Endodermal cell (in vitro differentiated cells): ENCODE results near the gene NUP50. TPM values are rescaled to one million over a fixed set of nuclear protein-coding genes. Genes with fewer than 3 reads are reported as not detected.

Experiments
- DNase-seq: peaks from one replicate; pipeline ENCODE4 v3.0.0-alpha.2; 2017
- H3K27ac ChIP-seq: 2 replicates; pipeline ENCODE4 v1.5.1; 2013; ENCODE audit warnings: mild to moderate bottlenecking, low read depth, low read length, moderate library complexity
- H3K27me3 ChIP-seq: 2 replicates; pipeline ENCODE4 v1.6.1; 2013; ENCODE audit warnings: mild to moderate bottlenecking, low read length, moderate library complexity; ENCODE audit not compliant: insufficient read depth, control insufficient read depth, poor library complexity, severe bottlenecking
- H3K36me3 ChIP-seq: 2 replicates; pipeline ENCODE4 v1.7.0; 2013; ENCODE audit warnings: mild to moderate bottlenecking, low read length, moderate library complexity; ENCODE audit not compliant: control insufficient read depth, insufficient read depth
- H3K4me1 ChIP-seq: one replicate; pipeline ENCODE4 v1.7.0; 2013; ENCODE audit warnings: low read length; ENCODE audit not compliant: control insufficient read depth, insufficient read depth
- H3K4me3 ChIP-seq: 2 replicates; pipeline ENCODE4 v1.5.1; 2013; ENCODE audit warnings: mild to moderate bottlenecking, low read length, moderate library complexity
- H3K9ac ChIP-seq: 2 replicates; pipeline ENCODE4 v1.6.1; 2013; ENCODE audit warnings: mild to moderate bottlenecking, low read length, moderate library complexity; ENCODE audit not compliant: poor library complexity, severe bottlenecking; ENCODE audit errors: extremely low read depth
- H3K9me3 ChIP-seq: 2 replicates; pipeline ENCODE4 v1.6.1; 2013; ENCODE audit warnings: mild to moderate bottlenecking, low read length, moderate library complexity; ENCODE audit not compliant: control insufficient read depth
- H3K27ac Mint-ChIP-seq: 2 replicates; pipeline ENCODE4 v1.8.0; 2020; ENCODE audit warnings: mixed read lengths
- H3K27me3 Mint-ChIP-seq: 2 replicates; pipeline ENCODE4 v1.8.0; 2021; ENCODE audit warnings: mild to moderate bottlenecking, mixed read lengths; ENCODE audit not compliant: insufficient read depth
- H3K36me3 Mint-ChIP-seq: 2 replicates; pipeline ENCODE4 v1.8.0; 2020; ENCODE audit warnings: low read depth, mixed read lengths
- H3K4me1 Mint-ChIP-seq: 2 replicates; pipeline ENCODE4 v1.8.0; 2020; ENCODE audit warnings: mixed read lengths
- H3K4me3 Mint-ChIP-seq: 2 replicates; pipeline ENCODE4 v1.8.0; 2020; ENCODE audit warnings: mild to moderate bottlenecking, moderate library complexity, mixed read lengths
- H3K9me3 Mint-ChIP-seq: 2 replicates; pipeline ENCODE4 v1.8.0; 2020; ENCODE audit warnings: mild to moderate bottlenecking, mixed read lengths
- WGBS, 2 experiments: methylation state at CpG; one replicate each; pipeline versions ENCODE4 v1.1.5 to v1.1.7; 2013; ENCODE audit warnings: missing lambda C conversion rate in 2 of 2, mixed read lengths in 1 of 2; ENCODE audit not compliant: insufficient coverage in 1 of 2, insufficient read length in 1 of 2; 5-methylcytosine and 5-hydroxymethylcytosine counted together
- long read RNA-seq, 4 experiments: library from polyadenylated mRNA in 2 of 4; library from RNA in 1 of 4; library from capped mRNA in 1 of 4; stranded (forward) in 3 of 4; unstranded in 1 of 4; transcript quantifications; one replicate each; pipeline ENCODE4 v2.0.0, GENCODE V29; 2020 to 2021; ENCODE audit warnings: inconsistent platforms in 1 of 4
- polyA plus RNA-seq, 2 experiments: library from polyadenylated mRNA; stranded (reverse); fragments of 50-300 nt; gene quantifications; one replicate each; pipeline ENCODE4 v1.2.3, GENCODE V29; 2013
- total RNA-seq, 2 donors: library from RNA; stranded (reverse); fragmentation: NEBNext Ultra II Directional in 1 of 2; extraction: Animal tissue kit (Norgen Biotek cat#: 25700) in 1 of 2; gene quantifications; 2 replicates in 1 of 2; 3 replicates in 1 of 2; pipeline ENCODE4 v1.2.1, GENCODE V29; 2021
- TF ChIP-seq, protein P1 (sequence below): fragments of 200-600 bp; sonication (generic); conservative IDR thresholded peaks from 2 replicates; pipeline ENCODE4 v1.5.0; 2021; ENCODE audit warnings: antibody characterized with exemption, mild to moderate bottlenecking

The NUP50 gene
- total RNA-seq, result 100 to 1,000 TPM; 101 to 115 TPM
- 55.1 TPM for polyA plus RNA-seq (2013, experiment 1 of 2)
- polyA plus RNA-seq (2013, experiment 2 of 2), result 52.5 TPM
- long read RNA-seq, experiment 1, full-length matches to known transcripts, result 5 of 32 reads
- long read RNA-seq, experiment 1, partial matches to known transcripts, result 5 of 32 reads
- long read RNA-seq, experiment 1, other reads (novel, unspliced or antisense), result 22 of 32 reads
- long read RNA-seq, experiment 2, full-length matches to known transcripts, result 151 of 209 reads
- long read RNA-seq, experiment 2, partial matches to known transcripts, result 17 of 209 reads
- long read RNA-seq, experiment 2, other reads (novel, unspliced or antisense), result 41 of 209 reads
- long read RNA-seq, experiment 3, full-length matches to known transcripts, result 405 of 522 reads
- long read RNA-seq, experiment 3, partial matches to known transcripts, result 27 of 522 reads
- long read RNA-seq, experiment 3, other reads (novel, unspliced or antisense), result 90 of 522 reads
- long read RNA-seq, experiment 4, full-length matches to known transcripts, result 1 of 6 reads
- long read RNA-seq, experiment 4, partial matches to known transcripts, result 3 of 6 reads
- long read RNA-seq, experiment 4, other reads (novel, unspliced or antisense), result 2 of 6 reads

GRCh38 chr22:45163451-45164269, at the start of gene NUP50:
Gene NUP50, plus strand, starts transcription at chr22:45163925. Its CDS starts 4,253 bp downstream, at chr22:45168178.
- Histone ChIP-seq H3K9ac (peak within 1 kb of the TSS; percentile 90), H3K4me1 (peaks cover 14% of the 10 kb centered on the region), H3K9me3 (no peaks in the 10 kb centered on the region), H3K27me3 (no peaks in the 10 kb centered on the region), H3K27ac (peak within 1 kb of the TSS; percentile 58), H3K4me3 (peak within 1 kb of the TSS; percentile 97), H3K36me3 (peaks cover 36% of the 10 kb centered on the region)
- Mint-ChIP-seq H3K36me3 (peaks cover 20% of the 10 kb centered on the region), H3K27me3 (no peaks in the 10 kb centered on the region), H3K4me1 (peaks cover 46% of the 10 kb centered on the region), H3K4me3 (peak within 1 kb of the TSS; percentile 88), H3K9me3 (no peaks in the 10 kb centered on the region), H3K27ac (peak within 1 kb of the TSS; percentile 88)
- WGBS, 2 experiments, result 0% methylated on average over 16 to 100 of the region's 100 CpGs
- DNase-seq, result peak; percentile 97
- TF ChIP-seq, protein P1, sequence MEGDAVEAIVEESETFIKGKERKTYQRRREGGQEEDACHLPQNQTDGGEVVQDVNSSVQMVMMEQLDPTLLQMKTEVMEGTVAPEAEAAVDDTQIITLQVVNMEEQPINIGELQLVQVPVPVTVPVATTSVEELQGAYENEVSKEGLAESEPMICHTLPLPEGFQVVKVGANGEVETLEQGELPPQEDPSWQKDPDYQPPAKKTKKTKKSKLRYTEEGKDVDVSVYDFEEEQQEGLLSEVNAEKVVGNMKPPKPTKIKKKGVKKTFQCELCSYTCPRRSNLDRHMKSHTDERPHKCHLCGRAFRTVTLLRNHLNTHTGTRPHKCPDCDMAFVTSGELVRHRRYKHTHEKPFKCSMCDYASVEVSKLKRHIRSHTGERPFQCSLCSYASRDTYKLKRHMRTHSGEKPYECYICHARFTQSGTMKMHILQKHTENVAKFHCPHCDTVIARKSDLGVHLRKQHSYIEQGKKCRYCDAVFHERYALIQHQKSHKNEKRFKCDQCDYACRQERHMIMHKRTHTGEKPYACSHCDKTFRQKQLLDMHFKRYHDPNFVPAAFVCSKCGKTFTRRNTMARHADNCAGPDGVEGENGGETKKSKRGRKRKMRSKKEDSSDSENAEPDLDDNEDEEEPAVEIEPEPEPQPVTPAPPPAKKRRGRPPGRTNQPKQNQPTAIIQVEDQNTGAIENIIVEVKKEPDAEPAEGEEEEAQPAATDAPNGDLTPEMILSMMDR, result peak; percentile 19

DNA sequence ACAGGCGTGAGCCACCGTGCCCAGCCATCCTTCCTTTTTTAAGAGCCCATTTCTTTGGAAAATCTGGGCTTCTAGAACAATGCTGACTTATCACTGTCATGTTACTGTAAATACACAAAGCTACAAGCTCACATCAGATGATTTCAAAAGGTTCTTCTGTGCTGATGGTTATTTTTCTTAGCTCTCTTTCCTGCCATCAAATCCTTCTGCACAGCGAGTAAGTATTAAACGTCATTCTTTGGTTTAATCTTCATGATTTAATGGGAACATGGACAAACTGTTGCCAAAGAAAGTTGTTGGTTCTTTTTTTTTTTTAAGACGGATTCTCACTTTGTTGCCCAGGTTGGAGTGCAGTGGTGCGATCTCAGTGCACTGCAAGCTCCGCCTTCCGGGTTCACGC, 43.3 kb upstream of the NUP50 start:
- Histone ChIP-seq H3K27ac (no peak overlapping the region), H3K27me3 (no peaks in the 10 kb centered on the region), H3K4me1 (no peaks in the 10 kb centered on the region), H3K36me3 (no peaks in the 10 kb centered on the region), H3K9ac (no peak overlapping the region), H3K4me3 (no peak overlapping the region), H3K9me3 (no peaks in the 10 kb centered on the region)
- no peak overlapping the region for H3K27ac Mint-ChIP-seq
- no peaks in the 10 kb centered on the region for H3K36me3 Mint-ChIP-seq
- peaks cover 1% of the 10 kb centered on the region for H3K27me3 Mint-ChIP-seq
- WGBS, 2 experiments, result 91 to 95% methylated on average over 2 to 8 of the region's 9 CpGs
- no peak overlapping the region for H3K4me3 Mint-ChIP-seq
- no peak for DNase-seq
- H3K9me3 Mint-ChIP-seq, result peaks cover 9% of the 10 kb centered on the region
- H3K4me1 Mint-ChIP-seq, result peaks cover 3% of the 10 kb centered on the region
- TF ChIP-seq, protein P1, result no peak

- H3K4me3 Mint-ChIP-seq, result no peak overlapping the region
- H3K27me3 Mint-ChIP-seq, result peaks cover 1% of the 10 kb centered on the region
- Histone ChIP-seq H3K4me3 (no peak overlapping the region), H3K36me3 (no peaks in the 10 kb centered on the region), H3K4me1 (no peaks in the 10 kb centered on the region), H3K27ac (no peak overlapping the region), H3K9me3 (no peaks in the 10 kb centered on the region), H3K27me3 (no peaks in the 10 kb centered on the region), H3K9ac (no peak overlapping the region)
- H3K27ac Mint-ChIP-seq, result no peak overlapping the region
- peaks cover 3% of the 10 kb centered on the region for H3K4me1 Mint-ChIP-seq
- WGBS, 2 experiments, result 86 to 95% methylated on average over 7 of the region's 8 CpGs
- no peak for DNase-seq
- TF ChIP-seq, protein P1, result no peak
- H3K36me3 Mint-ChIP-seq, result no peaks in the 10 kb centered on the region
- peaks cover 9% of the 10 kb centered on the region for H3K9me3 Mint-ChIP-seq
Observed at GRCh38 chr22:45120931-45121330, 42.8 kb upstream of the NUP50 start.
